ENCODE results near the gene PRKRA.
"Not testable (repeated sequence)": the region's sequence is repeated elsewhere in the genome, so short reads cannot be mapped to it uniquely, and the experiment has no call there.

Gene PRKRA

DNA sequence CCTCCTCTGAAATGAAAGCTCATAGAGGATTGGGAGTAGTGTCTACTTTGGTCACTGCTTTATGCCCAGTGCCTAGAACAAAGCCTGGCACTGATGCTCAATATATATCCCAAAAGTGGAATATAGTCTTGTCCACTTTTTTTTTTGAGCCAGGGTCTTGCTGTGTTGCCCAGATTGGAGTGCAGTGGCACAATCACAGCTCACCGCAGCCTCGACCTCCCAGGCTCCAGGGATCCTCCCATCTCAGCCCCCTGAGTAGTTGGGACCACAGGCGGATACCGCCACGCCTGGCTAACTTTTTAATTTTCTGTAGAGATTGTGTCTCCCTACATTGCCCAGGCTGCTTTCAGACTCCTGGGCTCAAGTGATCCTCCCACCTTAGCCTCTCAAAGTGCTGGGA, 23.6 kb upstream of the PRKRA start:
- no peak for DNase-seq
- intact Hi-C loops (cut with DNase I; ENCODE audit: low total_unique reads), result no loop called here
- no peaks in the 10 kb centered on the region for H3K9me3 ChIP-seq
- H3K4me1 ChIP-seq, result peaks cover 0 to 26% (median 8%) of the 10 kb centered on the region in 4 donors
- no peak overlapping the region for H3K27ac ChIP-seq
- H3K27me3 ChIP-seq, result no peaks in the 10 kb centered on the region
- TF ChIP-seq, protein P1, sequence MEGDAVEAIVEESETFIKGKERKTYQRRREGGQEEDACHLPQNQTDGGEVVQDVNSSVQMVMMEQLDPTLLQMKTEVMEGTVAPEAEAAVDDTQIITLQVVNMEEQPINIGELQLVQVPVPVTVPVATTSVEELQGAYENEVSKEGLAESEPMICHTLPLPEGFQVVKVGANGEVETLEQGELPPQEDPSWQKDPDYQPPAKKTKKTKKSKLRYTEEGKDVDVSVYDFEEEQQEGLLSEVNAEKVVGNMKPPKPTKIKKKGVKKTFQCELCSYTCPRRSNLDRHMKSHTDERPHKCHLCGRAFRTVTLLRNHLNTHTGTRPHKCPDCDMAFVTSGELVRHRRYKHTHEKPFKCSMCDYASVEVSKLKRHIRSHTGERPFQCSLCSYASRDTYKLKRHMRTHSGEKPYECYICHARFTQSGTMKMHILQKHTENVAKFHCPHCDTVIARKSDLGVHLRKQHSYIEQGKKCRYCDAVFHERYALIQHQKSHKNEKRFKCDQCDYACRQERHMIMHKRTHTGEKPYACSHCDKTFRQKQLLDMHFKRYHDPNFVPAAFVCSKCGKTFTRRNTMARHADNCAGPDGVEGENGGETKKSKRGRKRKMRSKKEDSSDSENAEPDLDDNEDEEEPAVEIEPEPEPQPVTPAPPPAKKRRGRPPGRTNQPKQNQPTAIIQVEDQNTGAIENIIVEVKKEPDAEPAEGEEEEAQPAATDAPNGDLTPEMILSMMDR (IDR thresholded peaks at IDR 0.05), result no peak
- no peak overlapping the region for H3K4me3 ChIP-seq
- H3K36me3 ChIP-seq, result peaks cover 0 to 1% (median under 1%) of the 10 kb centered on the region in 3 donors

DNA sequence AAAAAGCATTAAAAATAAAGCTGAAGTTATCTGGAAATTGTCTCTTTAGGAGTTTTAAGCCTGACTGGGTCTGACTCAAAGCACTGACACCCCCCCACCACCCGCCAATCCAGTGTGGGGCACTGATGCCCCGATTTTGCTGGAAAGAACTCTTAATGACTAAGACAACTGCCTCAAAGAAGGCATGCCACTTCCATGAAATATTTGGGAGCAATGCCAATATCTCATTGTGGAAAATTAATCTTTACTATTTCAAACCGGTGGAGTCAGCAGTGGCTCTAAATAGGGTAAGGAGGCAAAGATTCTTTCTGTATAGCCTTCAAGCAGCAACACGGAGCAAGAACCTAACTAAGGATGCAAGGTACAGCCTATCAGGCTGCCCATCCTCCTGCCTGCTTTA, 23.0 kb upstream of the PRKRA start:
- no peaks in the 10 kb centered on the region for H3K9me3 ChIP-seq
- peaks cover 2 to 8% (median 6%) of the 10 kb centered on the region in 3 donors for H3K36me3 ChIP-seq
- H3K27ac ChIP-seq, result no peak overlapping the region
- no peak for DNase-seq
- intact Hi-C loops (cut with DNase I; ENCODE audit: low total_unique reads), result no loop called here
- H3K4me1 ChIP-seq, result peaks cover 0 to 20% (median 8%) of the 10 kb centered on the region in 4 donors
- no peak overlapping the region for H3K4me3 ChIP-seq
- TF ChIP-seq, protein P1 (IDR thresholded peaks at IDR 0.05), result no peak
- H3K27me3 ChIP-seq, result no peaks in the 10 kb centered on the region

DNA sequence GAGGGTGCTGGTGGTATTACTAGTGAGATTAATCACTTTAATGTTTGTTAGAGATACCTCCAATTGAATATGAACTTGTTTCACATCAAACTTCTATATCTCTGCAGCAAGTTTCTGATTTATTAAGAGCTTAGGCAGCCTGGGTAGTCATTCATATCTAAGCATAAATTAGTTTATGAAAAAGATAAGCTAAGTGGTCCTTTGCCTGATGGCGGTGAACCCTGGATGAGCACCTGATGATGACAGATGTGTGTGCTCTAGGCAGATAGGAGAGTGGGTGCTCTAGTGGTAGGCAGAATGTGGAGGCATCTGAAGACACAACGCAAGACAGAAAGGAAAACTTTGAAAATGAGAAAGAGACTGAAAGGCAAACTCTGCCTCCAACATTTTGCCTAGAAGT, 22.4 kb upstream of the PRKRA start:
- H3K36me3 ChIP-seq, result peaks cover 4 to 13% (median 12%) of the 10 kb centered on the region in 3 donors
- intact Hi-C loops (cut with DNase I; ENCODE audit: low total_unique reads), result no loop called here
- H3K27ac ChIP-seq, result no peak overlapping the region
- H3K9me3 ChIP-seq, result no peaks in the 10 kb centered on the region
- TF ChIP-seq, protein P1 (IDR thresholded peaks at IDR 0.05), result no peak
- no peak overlapping the region for H3K4me3 ChIP-seq
- no peaks in the 10 kb centered on the region for H3K27me3 ChIP-seq
- peaks cover 0 to 19% (median 8%) of the 10 kb centered on the region in 4 donors for H3K4me1 ChIP-seq
- no peak for DNase-seq

DNA sequence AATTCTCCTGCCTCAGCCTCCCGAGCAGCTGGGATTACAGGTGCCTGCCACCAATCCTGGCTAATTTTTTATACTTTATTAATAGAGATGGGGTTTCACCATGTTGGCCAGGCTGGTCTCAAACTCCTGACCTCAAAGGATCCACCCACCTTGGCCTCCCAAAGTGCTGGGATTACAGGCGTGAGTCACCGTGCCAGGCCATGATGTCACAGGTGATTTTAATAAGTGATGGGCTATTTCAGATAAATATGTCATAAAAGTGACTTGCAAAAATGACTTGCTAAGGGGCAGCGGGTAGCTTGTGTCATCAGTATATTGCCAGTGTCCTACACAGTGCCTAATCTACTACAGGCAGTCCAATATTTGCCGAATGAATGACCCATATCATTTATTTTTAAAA, 20.3 kb upstream of the PRKRA start:
- H3K27ac ChIP-seq; H3K4me1 ChIP-seq; DNase-seq; H3K4me3 ChIP-seq; intact Hi-C loops (cut with DNase I; ENCODE audit: low total_unique reads); H3K9me3 ChIP-seq; H3K27me3 ChIP-seq: not testable (repeated sequence)
- H3K36me3 ChIP-seq, result peaks cover 4 to 27% (median 22%) of the 10 kb centered on the region in 3 donors

DNA sequence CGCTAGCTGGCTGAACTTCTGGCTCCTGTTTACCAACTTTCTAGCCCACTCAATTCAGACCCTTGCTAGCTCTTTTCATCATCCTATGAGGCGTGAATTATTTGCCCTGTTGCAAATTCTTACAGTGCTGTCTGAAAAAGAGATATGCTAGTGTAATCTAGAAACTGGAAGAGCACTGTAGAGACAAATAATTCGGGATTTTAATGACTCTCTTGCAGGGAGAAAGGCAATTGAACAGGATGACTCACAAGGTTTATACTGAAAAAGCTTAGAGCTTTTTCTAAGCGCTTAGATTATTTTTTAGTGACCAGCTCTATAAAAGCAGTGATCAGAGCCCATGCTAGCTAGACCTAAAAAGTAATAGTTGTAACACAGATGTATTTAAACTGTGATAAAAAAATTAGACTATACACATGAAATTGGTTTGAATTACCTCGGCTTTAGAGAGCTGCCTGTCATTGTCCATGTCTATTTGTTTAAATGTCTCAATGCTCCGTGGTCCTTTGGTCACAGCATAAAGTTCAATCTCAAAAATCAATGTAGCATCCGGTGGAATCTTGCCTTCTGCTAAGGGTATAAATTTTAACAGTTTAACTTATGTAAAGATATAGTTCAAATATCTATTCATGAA, 18.4 kb upstream of the PRKRA start:
- peaks cover 0 to 7% (median 2%) of the 10 kb centered on the region in 4 donors for H3K4me1 ChIP-seq
- no peak overlapping the region for H3K27ac ChIP-seq
- no peaks in the 10 kb centered on the region for H3K9me3 ChIP-seq
- H3K27me3 ChIP-seq, result no peaks in the 10 kb centered on the region
- DNase-seq, result no peak
- intact Hi-C loops (cut with DNase I; ENCODE audit: low total_unique reads), result no loop called here
- peaks cover 14 to 34% (median 27%) of the 10 kb centered on the region in 3 donors for H3K36me3 ChIP-seq
- TF ChIP-seq, protein P1 (IDR thresholded peaks at IDR 0.05), result no peak
- no peak overlapping the region for H3K4me3 ChIP-seq

DNA sequence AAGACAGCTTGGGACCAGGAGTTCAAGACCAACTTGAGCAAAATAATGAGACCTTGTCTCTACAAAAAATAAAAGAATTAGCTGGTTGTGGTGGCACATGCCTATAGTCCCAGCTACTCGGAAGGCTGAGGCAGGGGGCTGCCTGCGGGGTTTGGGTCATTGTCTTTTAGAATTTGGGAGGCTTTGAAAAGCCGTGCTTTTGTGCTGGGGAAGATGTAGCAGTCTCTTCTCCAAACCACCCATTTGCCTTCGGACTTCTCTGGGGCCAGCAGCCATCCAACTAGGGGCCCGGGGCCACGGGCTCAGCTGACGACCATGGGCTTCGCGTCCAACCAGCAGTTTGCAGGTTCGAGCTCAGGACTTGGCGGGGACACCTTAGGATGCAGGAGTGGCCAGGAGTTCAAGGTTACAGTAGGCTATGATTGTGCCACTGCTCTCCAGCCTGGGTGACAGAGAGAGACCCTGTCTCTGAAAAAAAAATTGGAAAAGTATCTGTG, 6.5 kb upstream of the PRKRA start:
- TF ChIP-seq, protein P1 (IDR thresholded peaks at IDR 0.05), result no peak
- Histone ChIP-seq H3K4me1 (no peaks in the 10 kb centered on the region), H3K27ac (no peak overlapping the region), H3K9me3 (no peaks in the 10 kb centered on the region), H3K36me3 (no peaks in the 10 kb centered on the region), H3K4me3 (no peak overlapping the region), H3K27me3 (no peaks in the 10 kb centered on the region)
- intact Hi-C loops (cut with DNase I; ENCODE audit: low total_unique reads), result no loop called here
- no peak for DNase-seq
